Measurements from ENCODE around the gene SCARF1. TPM values are rescaled to one million over a fixed set of nuclear protein-coding genes. Genes with fewer than 3 reads are reported as not detected.
"Not testable (repeated sequence)": the region's sequence is repeated elsewhere in the genome, so short reads cannot be mapped to it uniquely, and the experiment has no call there.

SCARF1 gene
- total RNA-seq, 1 experiment from 2014 or later = 0.73 TPM

DNA sequence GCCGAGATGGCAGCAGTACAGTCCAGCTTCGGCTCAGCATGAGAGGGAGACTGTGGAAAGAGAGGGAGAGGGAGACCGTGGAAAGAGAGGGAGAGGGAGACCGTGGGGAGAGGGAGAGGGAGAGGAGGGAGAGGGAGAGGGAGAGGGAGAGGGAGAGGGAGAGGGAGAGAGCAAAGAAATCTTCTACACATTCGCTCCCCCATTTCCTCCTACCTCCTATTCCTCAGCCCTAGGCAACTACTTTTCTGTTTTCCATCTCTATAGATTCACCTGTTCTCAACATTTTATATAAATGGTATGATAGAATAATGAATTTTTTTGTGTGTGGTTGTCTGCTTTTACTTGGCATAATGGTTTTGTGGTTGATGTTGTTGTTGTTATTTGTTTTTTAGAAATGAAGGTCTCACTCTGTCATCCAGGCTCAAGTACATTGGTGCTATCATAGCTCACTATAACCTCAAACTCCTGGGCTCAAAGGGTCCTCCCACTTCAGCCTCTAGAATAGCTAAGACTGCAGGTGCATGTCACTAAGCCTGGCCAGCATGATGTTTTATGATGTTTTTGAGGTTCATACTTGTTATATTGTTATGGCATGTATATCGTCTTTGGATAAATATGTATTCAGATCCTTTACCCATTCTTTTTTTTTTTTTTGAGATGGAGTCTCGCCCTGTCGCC lies 45.2 kb upstream of the SCARF1 start:
- no TSS peak for BruUV-seq (replicated peaks)
- no peak for TF ChIP-seq CTCF (conservative IDR thresholded peaks at IDR 0.05; ENCODE audit: low read depth, low read length)
- TF ChIP-seq EZH2phosphoT487 (IDR thresholded peaks at IDR 0.05; ENCODE audit: borderline replicate concordance, low read length) = no peak
- no peak for TF ChIP-seq EZH2 (IDR thresholded peaks at IDR 0.05; ENCODE audit: low read length, unreplicated experiment)
- CTCF ChIA-PET = no interaction called here

GRCh38 chr17:1688405-1688804 lies 42.9 kb upstream of the SCARF1 start:
- H3K9me2 ChIP-seq (replicated peaks; ENCODE audit: low read length); H3K4me2 ChIP-seq (ENCODE audit: low read length); H4K20me1 ChIP-seq (ENCODE audit: low read length); H2AFZ ChIP-seq (ENCODE audit: low read length); H3K36me3 ChIP-seq (ENCODE audit: low read depth, low read length); DNase-seq; H3K27me3 ChIP-seq (ENCODE audit: low read length); BruUV-seq (replicated peaks); H3K4me3 ChIP-seq (ENCODE audit: low read length); H3K4me1 ChIP-seq (ENCODE audit: insufficient read depth, low read length); POLR2A ChIA-PET (ENCODE audit: unreplicated experiment); H3K9me3 ChIP-seq (ENCODE audit: low read length); H3F3A ChIP-seq (ENCODE audit: low read length, unreplicated experiment); ATAC-seq; H3K27ac ChIP-seq (ENCODE audit: low read length); H3K9ac ChIP-seq (ENCODE audit: low read length); intact Hi-C loops (cut with micrococcal nuclease); CTCF ChIA-PET: not testable (repeated sequence)
- H3K79me2 ChIP-seq (ENCODE audit: low read length) = peaks cover 12% of the 10 kb centered on the region

More for the DNA sequence above, 45.2 kb upstream of the SCARF1 start:
- DNase-seq (no peak), ATAC-seq (no peak)
- Histone ChIP-seq H3F3A (ENCODE audit: low read length, unreplicated experiment) (no peaks in the 10 kb centered on the region), H3K9ac (ENCODE audit: low read length) (no peak overlapping the region), H3K4me1 (ENCODE audit: insufficient read depth, low read length) (no peaks in the 10 kb centered on the region), H3K9me3 (ENCODE audit: low read length) (no peaks in the 10 kb centered on the region), H3K4me2 (ENCODE audit: low read length) (no peak overlapping the region), H4K20me1 (ENCODE audit: low read length) (no peaks in the 10 kb centered on the region), H3K27ac (ENCODE audit: low read length) (no peak overlapping the region), H3K9me2 (replicated peaks; ENCODE audit: low read length) (no peaks in the 10 kb centered on the region), H3K36me3 (ENCODE audit: low read depth, low read length) (no peaks in the 10 kb centered on the region), H3K79me2 (ENCODE audit: low read length) (no peaks in the 10 kb centered on the region), H3K4me3 (ENCODE audit: low read length) (no peak overlapping the region), H3K27me3 (ENCODE audit: low read length) (no peaks in the 10 kb centered on the region), H2AFZ (ENCODE audit: low read length) (no peak overlapping the region)
- intact Hi-C loops (cut with micrococcal nuclease) = no loop called here
- POLR2A ChIA-PET (ENCODE audit: unreplicated experiment) = no interaction called here

- H3F3A ChIP-seq (ENCODE audit: low read length, unreplicated experiment) = no peaks in the 10 kb centered on the region
- intact Hi-C loops (cut with micrococcal nuclease) = no loop called here
- CTCF ChIA-PET = no interaction called here
- DNase-seq (peak; percentile 40), ATAC-seq (no peak)
- H3K4me2 ChIP-seq (ENCODE audit: low read length) = no peak overlapping the region
- POLR2A ChIA-PET (ENCODE audit: unreplicated experiment) = no interaction called here
- H3K9me2 ChIP-seq (replicated peaks; ENCODE audit: low read length) = no peaks in the 10 kb centered on the region
- TF ChIP-seq EZH2 (IDR thresholded peaks at IDR 0.05; ENCODE audit: low read length, unreplicated experiment) (no peak), CTCF (conservative IDR thresholded peaks at IDR 0.05; ENCODE audit: low read depth, low read length) (no peak), EZH2phosphoT487 (IDR thresholded peaks at IDR 0.05; ENCODE audit: borderline replicate concordance, low read length) (no peak)
- H3K27me3 ChIP-seq (ENCODE audit: low read length) = no peaks in the 10 kb centered on the region
- H3K27ac ChIP-seq (ENCODE audit: low read length) = no peak overlapping the region
- H3K4me3 ChIP-seq (ENCODE audit: low read length) = no peak overlapping the region
- H2AFZ ChIP-seq (ENCODE audit: low read length) = no peak overlapping the region
- no peak overlapping the region for H3K9ac ChIP-seq (ENCODE audit: low read length)
- H3K4me1 ChIP-seq (ENCODE audit: insufficient read depth, low read length) = peaks cover 6% of the 10 kb centered on the region
- peaks cover 11% of the 10 kb centered on the region for H4K20me1 ChIP-seq (ENCODE audit: low read length)
- peaks cover 21% of the 10 kb centered on the region for H3K36me3 ChIP-seq (ENCODE audit: low read depth, low read length)
- H3K79me2 ChIP-seq (ENCODE audit: low read length) = peaks cover 34% of the 10 kb centered on the region
- no peaks in the 10 kb centered on the region for H3K9me3 ChIP-seq (ENCODE audit: low read length)
- no TSS peak for BruUV-seq (replicated peaks)
Observed at GRCh38 chr17:1686086-1686485, 40.6 kb upstream of the SCARF1 start.
